GM19025 (cell line): Measurements from ENCODE around the gene AFF2.

Source experiments
- ATAC-seq: cut with Tn5 transposase; IDR thresholded peaks from one replicate; pipeline ENCODE4 v1.9.1; 2021; ENCODE audit warnings: mild to moderate bottlenecking, low read depth, moderate library complexity; ENCODE audit not compliant: unreplicated experiment

AFF2 gene

GRCh38 chrX:148979786-148980185 lies 479.4 kb downstream of the AFF2 start:
- no peak for ATAC-seq

DNA sequence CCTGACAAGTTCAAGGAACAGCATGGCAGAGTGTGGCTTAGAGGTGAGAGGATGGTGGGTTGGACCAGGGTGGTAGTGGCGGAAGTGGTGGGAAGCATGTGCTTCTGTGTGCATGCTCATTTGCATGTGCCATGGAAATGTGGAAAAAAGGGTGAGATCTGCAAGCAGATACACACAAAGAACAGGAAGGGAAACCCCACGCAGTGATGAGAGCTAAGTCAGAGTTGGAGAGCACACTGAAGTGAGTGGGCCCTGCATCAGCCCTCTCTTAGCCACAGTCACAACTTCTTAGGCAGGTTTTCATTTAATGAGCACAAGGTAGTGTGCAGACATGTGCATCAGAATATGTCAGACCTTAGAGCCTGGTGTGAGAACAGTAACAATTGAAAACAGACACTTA lies 483.8 kb downstream of the AFF2 start:
- no peak for ATAC-seq

GRCh38 chrX:148991502-148991901 lies 491.1 kb downstream of the AFF2 start:
- ATAC-seq = no peak

DNA sequence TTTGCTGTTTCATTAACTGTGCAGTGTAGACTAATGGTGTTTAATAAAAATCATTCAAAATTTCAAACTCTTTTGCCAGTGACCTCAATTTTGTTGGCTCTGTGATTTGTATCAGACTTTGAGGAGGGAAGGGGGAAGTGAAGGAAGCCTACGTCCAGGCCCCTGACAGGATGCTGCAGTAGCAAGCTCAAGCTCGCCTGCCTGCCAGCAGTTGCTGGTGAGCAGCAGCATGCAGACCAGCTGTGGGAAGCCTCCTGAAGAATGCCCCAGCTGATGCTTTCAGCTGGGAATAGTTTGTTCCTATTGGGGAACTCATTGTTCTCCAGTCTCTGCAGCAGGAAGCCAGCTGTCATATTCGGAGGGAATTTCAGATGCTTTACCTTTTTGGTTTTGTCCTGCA lies 495.2 kb downstream of the AFF2 start:
- ATAC-seq = no peak

DNA sequence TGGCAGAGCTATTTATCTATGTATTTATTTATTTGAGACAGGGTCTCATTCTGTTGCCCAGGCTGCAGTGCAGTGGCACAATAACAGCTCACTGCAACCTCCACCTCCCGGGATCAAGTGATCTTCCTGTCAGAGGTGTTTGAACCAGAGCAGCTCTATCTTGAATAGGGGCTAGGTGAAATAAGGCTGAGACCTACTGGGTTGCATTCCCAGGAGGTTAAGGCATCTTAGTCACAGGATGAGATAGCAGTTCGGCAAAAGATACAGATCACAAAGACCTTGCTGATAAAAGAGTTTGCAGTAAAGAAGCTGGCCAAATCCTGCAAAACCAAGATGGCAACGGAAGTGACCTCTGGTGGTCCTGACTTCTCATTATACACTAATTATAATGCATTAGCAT lies 501.9 kb downstream of the AFF2 start:
- ATAC-seq = no peak

GRCh38 chrX:149003863-149004660 lies 503.6 kb downstream of the AFF2 start:
- no peak for ATAC-seq

DNA sequence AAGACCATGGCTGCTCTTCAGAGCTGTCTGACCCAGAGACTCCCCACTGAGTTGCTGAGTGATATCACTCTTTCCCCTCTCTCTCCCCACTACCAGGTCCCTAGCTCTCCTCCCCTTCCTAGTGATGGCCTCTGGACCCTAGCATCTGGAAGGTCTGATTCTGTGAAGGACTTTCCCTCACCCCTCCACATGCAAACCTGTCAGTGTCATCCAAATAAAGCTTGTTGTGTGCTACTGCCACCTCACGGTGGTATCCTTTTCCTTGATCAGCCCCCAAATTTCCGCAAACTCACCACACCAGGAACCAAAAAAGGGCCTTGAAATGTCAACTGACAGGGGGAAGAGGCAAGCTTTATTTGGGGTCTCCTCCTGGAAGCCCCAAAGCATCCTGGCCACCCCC lies 504.5 kb downstream of the AFF2 start:
- no peak for ATAC-seq

GRCh38 chrX:149006235-149006634 lies 505.8 kb downstream of the AFF2 start:
- no peak for ATAC-seq

DNA sequence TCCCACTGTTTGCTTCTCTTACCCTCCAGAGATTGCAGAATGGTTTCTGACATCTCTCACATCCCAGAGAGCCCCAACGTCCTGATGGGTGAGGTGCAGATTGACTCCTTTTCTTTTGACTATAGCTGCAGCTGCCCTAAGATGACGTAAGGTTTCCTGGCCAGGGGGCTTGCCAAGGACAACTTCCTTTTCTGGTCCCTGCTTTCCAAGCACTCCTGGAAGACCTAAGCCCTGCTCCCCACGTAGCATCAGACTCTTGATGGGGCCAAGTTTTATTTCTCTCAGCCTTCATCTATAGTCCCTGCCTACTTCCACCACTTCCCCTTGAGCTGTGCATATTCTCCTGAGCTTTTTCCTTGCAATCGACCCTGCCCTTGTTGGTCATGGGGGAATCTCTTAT lies 507.0 kb downstream of the AFF2 start:
- ATAC-seq = no peak

GRCh38 chrX:149010013-149010852 lies 509.8 kb downstream of the AFF2 start:
- ATAC-seq = no peak

DNA sequence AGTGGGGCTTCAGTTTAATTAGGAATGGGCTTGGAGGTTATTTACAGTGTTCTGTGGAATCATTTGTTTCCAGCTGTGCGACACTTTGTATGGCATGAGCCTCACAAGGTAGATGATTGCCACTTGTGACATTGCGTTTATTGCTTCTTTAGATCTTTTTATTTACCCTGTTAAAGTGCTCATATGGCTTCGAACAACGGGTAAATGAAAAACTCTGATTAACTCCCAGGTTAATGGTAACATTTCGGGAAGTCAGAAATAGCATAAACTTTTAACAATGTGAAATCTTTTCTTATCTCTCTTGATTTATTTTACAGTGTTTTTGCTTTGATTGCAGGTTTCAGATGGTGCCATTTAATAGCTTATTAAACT lies 510.4 kb downstream of the AFF2 start:
- ATAC-seq = no peak

DNA sequence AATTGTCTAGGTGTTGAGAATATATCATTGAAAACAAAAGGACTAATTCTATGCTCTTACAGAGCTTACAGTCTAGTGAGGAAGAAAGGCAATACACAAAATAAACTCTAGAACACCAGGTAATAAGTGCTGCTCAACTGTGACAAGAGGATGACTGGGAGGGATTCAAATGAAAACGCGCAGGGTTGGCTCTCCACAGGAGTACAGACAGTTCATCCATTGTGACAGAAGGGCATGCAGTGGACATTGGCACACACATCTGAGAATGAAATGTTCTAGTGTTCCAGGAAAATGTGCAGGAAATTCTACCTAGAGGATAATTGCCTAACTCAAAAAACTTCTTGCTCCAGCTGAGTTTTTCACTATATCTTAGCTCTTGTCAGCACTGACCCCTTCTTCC lies 512.7 kb downstream of the AFF2 start:
- no peak for ATAC-seq

DNA sequence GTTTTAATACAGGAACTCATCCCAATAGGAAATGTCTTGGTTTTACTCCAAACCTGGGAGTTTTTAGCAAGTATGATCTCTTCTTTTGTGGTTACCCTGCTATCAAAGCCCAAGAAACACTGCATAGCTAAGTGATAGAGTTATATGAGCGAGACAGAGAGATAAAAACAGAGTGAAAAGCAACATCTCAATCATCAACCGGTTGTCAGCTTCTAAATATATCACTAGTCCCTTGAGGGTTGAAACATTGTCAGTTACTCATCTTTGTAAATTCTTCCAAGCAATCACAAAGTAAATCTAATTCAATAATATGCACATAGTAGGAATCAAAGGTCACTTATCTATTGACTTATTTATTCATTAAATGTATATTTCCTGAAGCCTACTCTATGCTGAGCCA lies 520.7 kb downstream of the AFF2 start:
- no peak for ATAC-seq

GRCh38 chrX:149022485-149022884 lies 522.1 kb downstream of the AFF2 start:
- ATAC-seq = no peak

- no peak for ATAC-seq
Observed at GRCh38 chrX:149032449-149032848, 532.0 kb downstream of the AFF2 start.

DNA sequence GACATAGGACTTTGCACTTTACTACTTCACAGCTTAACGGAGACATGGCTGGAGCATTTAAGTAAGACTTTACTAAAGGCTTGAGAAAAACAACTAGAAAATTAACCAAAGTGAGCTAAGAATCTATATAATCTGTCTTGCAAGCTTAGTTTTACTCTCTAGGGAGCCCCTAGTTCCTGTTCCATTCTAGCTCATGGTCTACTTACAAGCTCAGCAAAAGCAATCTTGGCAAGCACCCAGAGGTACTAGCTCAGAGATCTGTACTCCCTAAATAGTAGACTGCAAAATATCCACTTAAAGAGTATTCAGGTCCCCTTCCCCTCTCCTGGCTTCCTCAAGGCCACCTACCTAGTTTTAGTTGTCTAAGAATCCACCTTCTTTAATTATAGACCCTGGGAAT lies 535.7 kb downstream of the AFF2 start:
- no peak for ATAC-seq

GRCh38 chrX:149037281-149037870 lies 537.0 kb downstream of the AFF2 start:
- no peak for ATAC-seq

DNA sequence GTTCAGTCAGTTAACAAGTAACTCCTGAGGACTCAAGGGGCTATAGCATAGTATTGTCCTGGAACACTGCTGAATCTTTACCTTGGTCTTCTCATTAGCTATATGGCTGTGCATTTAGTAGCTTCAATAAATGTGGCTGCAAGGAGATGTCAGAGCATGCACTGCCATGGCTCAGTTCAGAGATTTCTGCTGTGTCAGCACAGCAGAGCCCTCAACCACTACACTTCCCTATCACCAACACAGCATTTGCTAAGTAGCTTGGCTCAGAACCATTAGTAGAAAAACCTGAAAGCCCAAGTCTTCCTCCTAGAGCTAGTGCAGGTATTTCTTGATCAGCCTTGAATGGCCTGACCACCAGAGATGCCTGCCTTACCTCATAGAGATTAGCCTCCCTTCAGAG lies 538.6 kb downstream of the AFF2 start:
- ATAC-seq = no peak

DNA sequence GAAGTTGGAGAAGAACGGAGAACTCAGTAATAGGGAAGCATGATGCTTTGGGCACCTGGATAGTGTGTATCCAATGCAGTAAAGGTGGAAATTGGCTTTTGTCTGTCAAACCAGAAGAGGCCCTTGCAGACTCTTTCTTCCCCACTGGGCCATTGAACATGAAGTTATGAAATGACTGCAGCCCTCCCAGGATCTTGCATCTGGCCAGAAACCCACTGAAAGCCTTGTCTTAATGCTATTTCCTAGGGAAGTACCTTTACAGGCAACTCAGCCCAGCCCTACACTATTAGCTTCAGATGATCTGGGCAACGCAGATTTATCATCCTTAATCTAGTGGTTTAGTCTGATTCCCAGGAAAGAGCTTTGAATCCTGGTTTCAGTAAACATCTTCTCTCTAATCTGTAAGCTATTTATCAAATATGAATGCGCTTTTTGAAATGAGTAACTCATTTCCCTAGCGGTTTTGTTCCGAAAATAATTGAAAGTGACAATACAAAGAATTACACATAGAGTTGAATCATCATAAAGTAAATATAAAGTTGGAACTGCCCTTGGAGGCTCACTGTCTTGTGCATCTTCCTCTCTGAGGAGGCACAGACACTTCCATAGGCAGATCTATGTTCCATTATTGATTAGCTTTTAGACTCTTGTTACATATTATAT lies 540.6 kb downstream of the AFF2 start:
- ATAC-seq = no peak

- ATAC-seq = no peak
Observed at GRCh38 chrX:149043401-149043800, 543.0 kb downstream of the AFF2 start.

DNA sequence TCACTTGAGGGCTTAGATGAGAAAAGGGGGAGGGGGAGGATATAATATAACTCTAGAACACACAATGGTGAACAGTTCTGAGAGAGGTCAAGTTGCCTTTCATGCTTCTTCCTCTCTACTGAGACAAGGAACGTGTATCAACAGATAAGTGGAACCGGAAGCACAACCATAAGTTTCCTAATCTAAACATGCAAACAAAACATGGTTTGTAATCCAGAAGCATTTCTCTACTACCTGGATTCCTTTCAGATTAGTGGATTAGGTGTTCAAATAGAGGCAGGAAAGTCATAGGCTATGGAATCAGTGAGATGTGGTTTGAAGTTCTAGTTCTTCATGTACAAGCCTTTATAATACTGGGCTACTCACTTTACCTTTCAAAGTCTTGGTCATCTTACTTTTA lies 544.1 kb downstream of the AFF2 start:
- no peak for ATAC-seq
